HEK293 (cell line): ENCODE data around the gene ZFAND3.

Experiments
- CTCF ChIA-PET: fragments of 350-600 bp; formaldehyde crosslinking; extraction: SDS; loops from one replicate; lab custom pipeline; 2021; ENCODE audit warnings: antibody characterized with exemption; lab: Yijun Ruan, JAX
- POLR2A ChIA-PET: fragments of 300-600 bp; formaldehyde crosslinking; extraction: SDS; loops from one replicate; lab custom pipeline; 2020; ENCODE audit warnings: antibody characterized with exemption, inconsistent platforms; lab: Yijun Ruan, JAX
- H3K27ac ChIP-seq: fragments of 200-500 bp; sonication (Bioruptor generic); 2 replicates; pipeline ENCODE4 v1.5.1; 2014; ENCODE audit warnings: low read depth, low read length, control low read depth, inconsistent platforms; ENCODE audit errors: extremely low read depth
- H3K36me3 ChIP-seq, 2 experiments: fragments of 200-500 bp in 1 of 2; sonication (Bioruptor generic) in 1 of 2; 1 replicate in 1 of 2; 2 replicates in 1 of 2; pipeline ENCODE4 v1.5.1; 2014 to 2017; ENCODE audit warnings: inconsistent platforms in 2 of 2, low read length in 2 of 2; ENCODE audit not compliant: control insufficient read depth in 2 of 2, insufficient read depth in 1 of 2
- H3K4me1 ChIP-seq: fragments of 200-500 bp; sonication (Bioruptor generic); 2 replicates; pipeline ENCODE4 v1.5.1; 2014; ENCODE audit warnings: mild to moderate bottlenecking, low read length, inconsistent platforms; ENCODE audit not compliant: control insufficient read depth, insufficient read depth
- H3K4me3 ChIP-seq: 2 replicates; pipeline ENCODE4 v1.5.1; 2011; ENCODE audit warnings: low read depth, mild to moderate bottlenecking, control low read depth, low read length, moderate library complexity
- H3K9me3 ChIP-seq: fragments of 200-500 bp; sonication (Bioruptor generic); 2 replicates; pipeline ENCODE4 v1.5.1; 2014; ENCODE audit warnings: low read depth, low read length, inconsistent platforms; ENCODE audit not compliant: control insufficient read depth, insufficient read depth
- BCL11A ChIP-seq: fragments of 450-650 bp; formaldehyde crosslinking; IDR thresholded peaks from 2 replicates; pipeline ENCODE4 v1.5.1; 2016; ENCODE audit warnings: low read depth, missing biosample characterization, missing genetic modification characterization
- KLF8 ChIP-seq: fragments of 450-650 bp; formaldehyde crosslinking; IDR thresholded peaks from 2 replicates; pipeline ENCODE4 v1.5.1; 2016; ENCODE audit warnings: missing biosample characterization, missing genetic modification characterization
- KLF9 ChIP-seq: fragments of 450-650 bp; formaldehyde crosslinking; IDR thresholded peaks from 2 replicates; pipeline ENCODE4 v1.5.1; 2016; ENCODE audit warnings: missing biosample characterization, missing genetic modification characterization, low read depth
- OSR2 ChIP-seq: fragments of 450-650 bp; formaldehyde crosslinking; IDR thresholded peaks from 2 replicates; pipeline ENCODE4 v1.5.1; 2016; ENCODE audit warnings: missing biosample characterization, missing genetic modification characterization
- OVOL3 ChIP-seq: fragments of 450-650 bp; formaldehyde crosslinking; IDR thresholded peaks from 2 replicates; pipeline ENCODE4 v1.5.1; 2016; ENCODE audit warnings: missing biosample characterization, missing genetic modification characterization
- SALL2 ChIP-seq: fragments of 450-650 bp; formaldehyde crosslinking; IDR thresholded peaks from 2 replicates; pipeline ENCODE4 v1.5.0; 2017; ENCODE audit warnings: missing biosample characterization, mild to moderate bottlenecking, missing genetic modification characterization, borderline replicate concordance
- SCRT2 ChIP-seq: fragments of 450-650 bp; formaldehyde crosslinking; IDR thresholded peaks from 2 replicates; pipeline ENCODE4 v1.5.1; 2016; ENCODE audit warnings: missing biosample characterization, missing genetic modification characterization
- ZBTB20 ChIP-seq: fragments of 450-650 bp; formaldehyde crosslinking; IDR thresholded peaks from 2 replicates; pipeline ENCODE4 v1.5.1; 2016; ENCODE audit warnings: missing biosample characterization, missing genetic modification characterization
- ZNF112 ChIP-seq: fragments of 450-650 bp; formaldehyde crosslinking; IDR thresholded peaks from 2 replicates; pipeline ENCODE4 v1.5.0; 2017; ENCODE audit warnings: missing biosample characterization, missing genetic modification characterization
- ZNF174 ChIP-seq: fragments of 450-650 bp; formaldehyde crosslinking; IDR thresholded peaks from 2 replicates; pipeline ENCODE4 v1.5.0; 2017; ENCODE audit warnings: missing biosample characterization, mild to moderate bottlenecking, missing genetic modification characterization
- ZNF2 ChIP-seq: fragments of 450-650 bp; formaldehyde crosslinking; IDR thresholded peaks from 2 replicates; pipeline ENCODE4 v1.5.1; 2016; ENCODE audit warnings: missing biosample characterization, missing genetic modification characterization
- ZNF302 ChIP-seq: fragments of 450-650 bp; formaldehyde crosslinking; IDR thresholded peaks from 2 replicates; pipeline ENCODE4 v1.5.1; 2016; ENCODE audit warnings: missing biosample characterization, missing genetic modification characterization, low read depth
- ZNF335 ChIP-seq: fragments of 450-650 bp; formaldehyde crosslinking; conservative IDR thresholded peaks from 2 replicates; pipeline ENCODE4 v1.5.1; 2016; ENCODE audit warnings: missing biosample characterization, missing genetic modification characterization
- ZNF473 ChIP-seq: fragments of 450-650 bp; formaldehyde crosslinking; IDR thresholded peaks from 2 replicates; pipeline ENCODE4 v1.5.1; 2017; ENCODE audit warnings: missing biosample characterization, missing genetic modification characterization
- ZNF48 ChIP-seq: fragments of 450-650 bp; formaldehyde crosslinking; IDR thresholded peaks from 2 replicates; pipeline ENCODE4 v1.5.1; 2016; ENCODE audit warnings: missing biosample characterization, missing genetic modification characterization
- ZNF521 ChIP-seq: fragments of 450-650 bp; formaldehyde crosslinking; IDR thresholded peaks from 2 replicates; pipeline ENCODE4 v1.5.1; 2017; ENCODE audit warnings: missing biosample characterization, mild to moderate bottlenecking, missing genetic modification characterization
- ZNF571 ChIP-seq: fragments of 450-650 bp; formaldehyde crosslinking; IDR thresholded peaks from 2 replicates; pipeline ENCODE4 v1.5.0; 2017; ENCODE audit warnings: missing biosample characterization, missing genetic modification characterization
- ZNF596 ChIP-seq: fragments of 450-650 bp; IDR thresholded peaks from 2 replicates; pipeline ENCODE4 v1.5.0; 2018; ENCODE audit warnings: missing biosample characterization, mild to moderate bottlenecking, missing genetic modification characterization, moderate library complexity
- ZNF600 ChIP-seq: fragments of 450-650 bp; formaldehyde crosslinking; IDR thresholded peaks from 2 replicates; pipeline ENCODE4 v1.5.1; 2016; ENCODE audit warnings: missing biosample characterization, missing genetic modification characterization
- ZNF645 ChIP-seq: fragments of 450-650 bp; formaldehyde crosslinking; IDR thresholded peaks from 2 replicates; pipeline ENCODE4; 2016; ENCODE audit warnings: missing biosample characterization, missing genetic modification characterization
- ZNF777 ChIP-seq: fragments of 450-650 bp; formaldehyde crosslinking; IDR thresholded peaks from 2 replicates; pipeline ENCODE4 v1.5.1; 2017; ENCODE audit warnings: missing biosample characterization, missing genetic modification characterization, borderline replicate concordance
- ZSCAN16 ChIP-seq: fragments of 450-650 bp; formaldehyde crosslinking; IDR thresholded peaks from 2 replicates; pipeline ENCODE4 v1.5.1; 2016; ENCODE audit warnings: missing biosample characterization, missing genetic modification characterization
- ZSCAN4 ChIP-seq: fragments of 450-650 bp; formaldehyde crosslinking; IDR thresholded peaks from 2 replicates; pipeline ENCODE4 v1.5.1; 2017; ENCODE audit warnings: missing biosample characterization, missing genetic modification characterization
- ZXDB ChIP-seq: fragments of 450-650 bp; formaldehyde crosslinking; IDR thresholded peaks from 2 replicates; pipeline ENCODE4 v1.5.1; 2016; ENCODE audit warnings: missing biosample characterization, missing genetic modification characterization
- TF ChIP-seq, protein P1 (sequence below): fragments of 450-650 bp; formaldehyde crosslinking; IDR thresholded peaks from 2 replicates; pipeline ENCODE4 v1.5.1; 2016; ENCODE audit warnings: missing biosample characterization, missing genetic modification characterization
- TF ChIP-seq, protein P2 (sequence below): fragments of 450-650 bp; formaldehyde crosslinking; IDR thresholded peaks from 2 replicates; pipeline ENCODE4 v1.5.1; 2016; ENCODE audit warnings: missing biosample characterization, missing genetic modification characterization

The ZFAND3 gene

DNA sequence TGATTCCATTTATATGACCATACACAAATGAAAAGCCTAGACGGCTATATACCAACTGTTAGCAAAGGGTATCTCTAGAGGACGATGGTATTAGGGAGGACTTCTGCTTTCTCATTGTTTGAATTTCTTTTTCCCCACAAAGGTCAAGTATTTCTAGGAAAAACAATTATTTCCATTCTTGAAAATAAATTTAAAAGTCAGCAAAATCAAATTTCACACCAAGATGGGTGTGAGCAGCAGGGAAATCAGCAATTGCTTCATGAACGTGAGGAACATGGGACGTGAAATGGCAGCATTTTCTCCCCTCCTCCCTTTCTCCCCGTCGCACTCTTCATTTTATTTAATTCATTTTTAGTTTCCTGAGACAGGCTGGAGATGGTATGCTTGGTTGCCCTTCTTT, 5.2 kb upstream of the ZFAND3 start (continued):
- no peak for TF ChIP-seq SALL2
- TF ChIP-seq ZNF112 (tag by site-specific recombination) = no peak
- no peak for TF ChIP-seq KLF9 (tag by site-specific recombination)
- TF ChIP-seq ZNF174 (tag by site-specific recombination) = no peak
- TF ChIP-seq, all 188 proteins: peak for 0

DNA sequence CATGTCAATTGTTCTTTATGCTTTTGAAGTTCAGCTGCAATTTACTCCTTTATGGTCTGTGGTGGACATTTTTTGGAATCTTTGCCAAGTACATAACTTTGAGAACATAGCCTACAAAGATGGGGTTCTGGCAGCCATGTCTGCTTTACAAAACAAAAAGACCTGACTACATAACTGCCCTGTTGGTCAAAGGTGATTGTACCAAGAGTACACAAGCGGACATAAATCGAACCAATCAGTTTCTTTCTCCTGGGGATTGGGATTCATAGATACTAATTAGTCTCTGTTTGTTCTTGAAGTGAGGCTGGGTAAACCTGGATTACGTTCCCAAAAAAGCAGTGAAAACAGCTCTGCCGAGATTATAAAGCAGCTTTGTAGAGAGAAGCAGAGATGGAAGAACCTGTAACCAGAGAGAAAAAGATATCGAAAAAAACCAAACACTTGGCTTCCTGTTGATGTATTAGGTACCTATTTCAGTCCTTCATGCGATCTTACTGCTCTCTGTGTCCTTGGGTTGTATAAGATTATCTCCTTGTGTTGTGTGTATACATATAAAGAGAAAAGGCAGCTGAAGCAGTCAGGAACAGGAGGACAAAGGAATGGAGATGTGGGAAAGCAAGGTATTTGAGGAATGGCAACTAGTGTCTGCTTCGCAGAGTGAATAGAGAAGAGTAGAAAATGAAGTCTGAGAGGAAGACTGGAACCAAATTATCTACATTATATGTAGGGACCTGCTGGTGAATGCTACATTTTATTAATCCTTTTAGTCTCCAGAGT, 2.7 kb upstream of the ZFAND3 start:
- H3K27ac ChIP-seq = no peak overlapping the region
- H3K36me3 ChIP-seq = no peaks in the 10 kb centered on the region
- H3K4me1 ChIP-seq = peaks cover 9% of the 10 kb centered on the region
- no peak overlapping the region for H3K4me3 ChIP-seq
- ChIA-PET CTCF (interaction anchor here (1.2 to 2.3 kb wide), 2 partner anchors 26 to 208 kb away, joined by 3 to 7 read pairs; no protein-coding TSS in a partner anchor), POLR2A (no interaction called here)
- TF ChIP-seq ZNF302 = no peak
- TF ChIP-seq ZNF521 (tag by site-specific recombination) = no peak
- peak; percentile 66; the same call in 1 of the 2 replicates for TF ChIP-seq SCRT2 (tag by site-specific recombination)
- H3K9me3 ChIP-seq = no peaks in the 10 kb centered on the region

GRCh38 chr6:37818536-37819176, 871 bp upstream of the ZFAND3 start:
- ChIA-PET CTCF (interaction anchor here (0.7 to 2.3 kb wide), 5 partner anchors 11 to 113 kb away, joined by 3 to 8 read pairs (median 5); no protein-coding TSS in a partner anchor), POLR2A (interaction anchor here (0.6 to 3.3 kb wide), 30 partner anchors 8 to 1221 kb away, joined by 3 to 18 read pairs (median 4); partner anchors contain the start of genes CCDC167 and MDGA1)
- TF ChIP-seq ZNF596 = no peak
- TF ChIP-seq, protein P1, sequence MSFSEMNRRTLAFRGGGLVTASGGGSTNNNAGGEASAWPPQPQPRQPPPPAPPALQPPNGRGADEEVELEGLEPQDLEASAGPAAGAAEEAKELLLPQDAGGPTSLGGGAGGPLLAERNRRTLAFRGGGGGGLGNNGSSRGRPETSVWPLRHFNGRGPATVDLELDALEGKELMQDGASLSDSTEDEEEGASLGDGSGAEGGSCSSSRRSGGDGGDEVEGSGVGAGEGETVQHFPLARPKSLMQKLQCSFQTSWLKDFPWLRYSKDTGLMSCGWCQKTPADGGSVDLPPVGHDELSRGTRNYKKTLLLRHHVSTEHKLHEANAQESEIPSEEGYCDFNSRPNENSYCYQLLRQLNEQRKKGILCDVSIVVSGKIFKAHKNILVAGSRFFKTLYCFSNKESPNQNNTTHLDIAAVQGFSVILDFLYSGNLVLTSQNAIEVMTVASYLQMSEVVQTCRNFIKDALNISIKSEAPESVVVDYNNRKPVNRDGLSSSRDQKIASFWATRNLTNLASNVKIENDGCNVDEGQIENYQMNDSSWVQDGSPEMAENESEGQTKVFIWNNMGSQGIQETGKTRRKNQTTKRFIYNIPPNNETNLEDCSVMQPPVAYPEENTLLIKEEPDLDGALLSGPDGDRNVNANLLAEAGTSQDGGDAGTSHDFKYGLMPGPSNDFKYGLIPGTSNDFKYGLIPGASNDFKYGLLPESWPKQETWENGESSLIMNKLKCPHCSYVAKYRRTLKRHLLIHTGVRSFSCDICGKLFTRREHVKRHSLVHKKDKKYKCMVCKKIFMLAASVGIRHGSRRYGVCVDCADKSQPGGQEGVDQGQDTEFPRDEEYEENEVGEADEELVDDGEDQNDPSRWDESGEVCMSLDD (tag by site-specific recombination) = peak; percentile 33
- TF ChIP-seq ZSCAN4 (tag by site-specific recombination) = no peak
- TF ChIP-seq ZBTB20 (tag by site-specific recombination) = no peak
- TF ChIP-seq ZNF600 (tag by site-specific recombination) = no peak
- no peak for TF ChIP-seq ZNF2 (tag by site-specific recombination)
- no peak for TF ChIP-seq OSR2 (tag by site-specific recombination)
- TF ChIP-seq ZNF777 (tag by site-specific recombination) = no peak
- no peak for TF ChIP-seq ZXDB
- TF ChIP-seq, protein P2, sequence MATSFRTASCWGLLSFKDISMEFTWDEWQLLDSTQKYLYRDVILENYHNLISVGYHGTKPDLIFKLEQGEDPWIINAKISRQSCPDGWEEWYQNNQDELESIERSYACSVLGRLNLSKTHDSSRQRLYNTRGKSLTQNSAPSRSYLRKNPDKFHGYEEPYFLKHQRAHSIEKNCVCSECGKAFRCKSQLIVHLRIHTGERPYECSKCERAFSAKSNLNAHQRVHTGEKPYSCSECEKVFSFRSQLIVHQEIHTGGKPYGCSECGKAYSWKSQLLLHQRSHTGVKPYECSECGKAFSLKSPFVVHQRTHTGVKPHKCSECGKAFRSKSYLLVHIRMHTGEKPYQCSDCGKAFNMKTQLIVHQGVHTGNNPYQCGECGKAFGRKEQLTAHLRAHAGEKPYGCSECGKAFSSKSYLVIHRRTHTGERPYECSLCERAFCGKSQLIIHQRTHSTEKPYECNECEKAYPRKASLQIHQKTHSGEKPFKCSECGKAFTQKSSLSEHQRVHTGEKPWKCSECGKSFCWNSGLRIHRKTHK (tag by site-specific recombination) = no peak
- no peak for TF ChIP-seq ZSCAN16
- TF ChIP-seq OVOL3 (tag by site-specific recombination) = 0 out of 2 replicates have a peak, but pooled peaks have one; percentile 8
- TF ChIP-seq ZNF645 (tag by site-specific recombination) = no peak
- TF ChIP-seq ZNF473 (tag by site-specific recombination) = no peak
- no peak for TF ChIP-seq KLF8
- TF ChIP-seq ZNF335 (tag by site-specific recombination) = peak; percentile 76
- no peak for TF ChIP-seq ZNF48 (tag by site-specific recombination)
- no peak for TF ChIP-seq ZNF571 (tag by site-specific recombination)
- TF ChIP-seq BCL11A = no peak

More at GRCh38 chr6:37818536-37819176, 871 bp upstream of the ZFAND3 start:
- Histone ChIP-seq H3K9me3 (no peaks in the 10 kb centered on the region), H3K36me3 (no peaks in the 10 kb centered on the region), H3K27ac (peak overlapping the region; percentile 95), H3K4me3 (peak overlapping the region; percentile 89), H3K4me1 (peaks cover 23% of the 10 kb centered on the region)
